Measurements from ENCODE around the gene CDH4.

The CDH4 gene

DNA sequence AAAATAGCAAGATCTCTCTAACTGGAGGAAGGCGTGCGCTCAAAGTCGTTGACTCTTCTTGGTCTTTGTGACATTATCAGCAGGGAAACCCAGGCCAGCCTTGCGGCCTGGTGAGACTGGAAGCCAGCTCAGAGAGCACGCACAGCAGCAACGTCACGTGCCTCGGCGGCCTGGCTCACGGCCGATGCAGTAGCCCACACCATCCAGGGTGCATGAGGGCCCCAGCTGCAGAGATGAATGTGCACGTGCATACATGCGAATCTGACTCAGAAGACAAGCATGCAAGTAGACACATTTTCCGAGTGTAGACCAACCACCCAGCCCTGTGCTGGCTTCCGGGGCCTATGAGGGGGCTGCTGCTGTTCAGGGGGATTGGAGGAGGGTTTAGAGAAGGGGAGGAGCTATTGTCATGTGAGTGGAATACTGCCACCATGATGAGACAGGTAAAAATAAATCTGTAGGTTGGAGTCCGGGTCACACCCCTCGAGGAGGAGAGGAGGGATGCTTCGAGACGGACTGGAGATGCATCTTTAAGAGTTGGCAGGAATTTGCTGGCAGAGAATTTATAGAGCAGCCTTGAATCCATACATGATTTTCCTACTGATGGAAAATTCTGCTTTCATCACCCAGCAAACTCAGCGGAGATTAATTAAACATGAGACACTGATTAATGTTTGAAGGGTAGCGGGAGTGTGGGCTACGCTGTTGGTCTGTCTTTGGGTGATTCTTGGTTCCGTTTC lies 388.2 kb downstream of the CDH4 start:
- no peak for DNase-seq

DNA sequence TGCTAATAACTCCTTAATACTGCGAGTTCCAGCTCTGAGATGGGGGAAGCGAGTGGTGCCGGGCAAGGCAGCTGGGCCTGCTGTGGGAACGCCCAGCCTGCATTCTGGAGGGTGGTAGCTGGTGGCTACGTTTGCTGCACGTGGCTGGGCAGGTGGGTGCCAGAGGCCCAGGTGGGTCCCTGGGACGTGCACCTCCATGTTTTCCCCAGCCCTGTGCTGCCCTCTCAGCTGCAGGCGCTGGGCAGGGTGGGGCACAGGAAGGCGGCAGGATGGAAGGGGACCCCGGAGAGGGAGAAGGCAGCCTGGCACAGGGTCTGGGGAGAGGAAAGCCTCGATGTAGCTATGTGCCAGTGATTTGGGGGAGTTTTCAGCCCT lies 388.8 kb downstream of the CDH4 start:
- DNase-seq, result no peak

DNA sequence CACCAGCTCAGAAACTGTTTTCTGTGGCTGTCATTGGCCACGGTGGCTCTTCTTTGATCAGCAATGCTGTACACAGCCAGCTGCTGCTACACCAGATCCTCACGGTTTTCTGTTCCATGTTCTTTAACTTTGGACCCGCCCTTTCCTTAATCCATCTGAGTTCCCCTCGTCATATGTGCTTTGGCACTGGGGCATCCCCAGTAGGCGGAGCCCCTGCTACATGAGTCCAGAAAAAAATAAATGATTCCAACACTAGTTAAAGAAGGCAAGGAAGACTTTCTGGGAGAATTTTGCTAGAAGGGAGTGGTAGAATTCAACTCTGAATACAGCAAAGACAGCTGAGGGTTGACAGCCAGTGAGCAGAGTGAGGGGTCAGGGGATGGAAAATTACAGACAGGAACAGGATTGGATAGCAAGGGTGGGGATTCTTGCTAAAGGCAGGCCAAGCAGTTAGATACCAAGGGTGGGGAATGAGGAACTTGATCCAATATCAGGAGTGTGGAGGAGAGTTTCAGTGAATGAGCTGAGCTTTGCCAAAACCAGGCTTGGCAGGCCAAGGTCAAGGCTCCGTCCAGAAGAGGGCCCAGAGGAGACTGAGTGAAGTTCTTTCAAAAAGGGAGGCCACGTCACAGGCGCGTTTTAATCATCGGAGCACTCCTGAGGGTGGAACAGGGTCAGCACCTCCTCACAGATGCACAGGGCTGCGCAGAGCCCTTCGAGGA lies 391.8 kb downstream of the CDH4 start:
- no peak for DNase-seq

DNA sequence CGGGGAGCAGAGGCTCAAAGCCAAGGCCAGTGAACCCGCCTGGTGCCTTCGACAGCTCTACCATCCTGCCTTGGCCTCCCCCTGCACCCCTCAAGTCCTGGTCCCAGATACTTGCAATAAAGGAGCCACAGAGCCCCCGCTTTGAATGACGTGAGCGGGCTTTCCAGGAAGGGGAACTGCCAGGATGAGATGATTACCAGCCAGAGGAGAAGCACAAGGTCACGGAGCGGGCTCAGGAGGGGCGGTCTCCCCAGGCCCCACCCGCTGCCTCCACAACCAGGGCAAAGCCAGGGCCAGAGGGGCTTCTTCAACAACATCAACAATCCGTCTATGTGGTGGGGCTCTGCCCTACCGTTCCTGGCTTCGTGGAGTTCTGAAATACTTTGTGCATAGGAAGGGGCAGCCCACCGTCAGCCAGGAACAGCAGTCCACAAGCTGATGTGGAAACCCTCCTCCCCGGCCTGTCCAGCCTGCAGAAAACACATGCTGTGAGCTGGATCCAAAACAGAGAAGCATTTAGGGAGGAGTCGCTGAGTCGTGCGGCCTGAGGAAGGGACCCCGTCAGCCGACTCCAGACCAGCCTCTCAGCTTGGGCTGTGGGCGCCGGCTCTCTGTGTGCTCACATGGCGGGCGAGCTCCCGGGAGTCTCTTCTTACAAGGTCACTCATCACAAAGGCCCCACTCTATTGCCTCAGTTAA lies 392.5 kb downstream of the CDH4 start:
- DNase-seq, result no peak

DNA sequence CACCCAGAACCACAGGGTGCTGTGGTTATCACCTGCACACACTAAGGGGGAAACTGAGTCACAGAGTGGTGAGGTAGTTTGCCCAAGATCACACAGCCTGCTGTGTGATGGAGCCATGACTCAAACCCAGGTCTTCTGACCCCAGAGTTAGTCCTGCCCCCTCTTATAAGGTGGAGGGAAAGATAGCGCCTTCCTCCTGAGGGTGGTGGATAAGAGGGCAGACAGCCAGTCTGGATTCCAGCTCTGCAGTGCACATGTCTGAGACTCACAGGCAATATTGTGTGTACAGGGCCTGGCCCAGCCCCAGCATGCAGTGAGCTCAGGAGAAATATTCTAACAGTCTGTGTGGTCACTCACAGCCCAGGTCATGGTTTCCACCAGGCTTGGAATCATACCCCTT lies 393.7 kb downstream of the CDH4 start:
- DNase-seq, result no peak

DNA sequence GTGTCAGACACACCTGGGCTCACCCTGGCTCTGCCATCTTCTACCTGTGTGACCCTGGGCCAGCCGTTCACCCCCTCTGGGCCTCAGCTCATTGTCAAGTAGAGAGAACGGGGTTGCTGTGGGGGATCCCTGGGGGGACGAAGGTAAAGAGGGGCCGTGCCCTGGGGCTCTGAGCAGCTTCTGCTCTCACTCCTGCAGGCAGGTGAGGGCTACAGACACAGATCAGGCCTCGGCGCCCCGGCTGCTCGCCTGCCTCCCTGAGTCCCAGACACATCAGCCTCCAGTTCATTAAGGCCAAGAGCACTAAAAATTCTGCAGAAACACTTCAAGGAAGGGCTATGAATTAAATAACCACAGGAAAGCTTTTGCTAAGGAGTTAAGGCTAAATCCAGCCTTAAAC lies 394.4 kb downstream of the CDH4 start:
- DNase-seq, result no peak

DNA sequence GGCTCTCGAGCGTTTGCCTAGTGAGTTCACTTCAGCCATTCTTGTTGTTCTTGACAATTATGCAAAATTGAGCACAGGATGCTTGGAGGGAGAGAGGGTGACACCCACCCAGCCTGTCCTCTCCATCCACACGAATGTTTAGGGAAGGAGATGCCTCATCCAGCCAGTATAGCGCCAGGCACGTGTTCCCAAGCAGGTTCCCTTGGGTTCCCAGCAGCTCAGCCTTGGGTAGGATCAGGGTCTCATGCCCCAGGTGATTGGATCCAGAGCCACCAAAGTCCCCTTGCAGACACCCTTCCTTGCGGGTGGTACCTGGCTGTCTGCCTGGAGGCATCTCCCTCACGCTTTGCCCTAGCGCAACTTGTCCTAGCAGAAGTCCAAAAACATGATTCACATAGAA lies 394.9 kb downstream of the CDH4 start:
- no peak for DNase-seq

DNA sequence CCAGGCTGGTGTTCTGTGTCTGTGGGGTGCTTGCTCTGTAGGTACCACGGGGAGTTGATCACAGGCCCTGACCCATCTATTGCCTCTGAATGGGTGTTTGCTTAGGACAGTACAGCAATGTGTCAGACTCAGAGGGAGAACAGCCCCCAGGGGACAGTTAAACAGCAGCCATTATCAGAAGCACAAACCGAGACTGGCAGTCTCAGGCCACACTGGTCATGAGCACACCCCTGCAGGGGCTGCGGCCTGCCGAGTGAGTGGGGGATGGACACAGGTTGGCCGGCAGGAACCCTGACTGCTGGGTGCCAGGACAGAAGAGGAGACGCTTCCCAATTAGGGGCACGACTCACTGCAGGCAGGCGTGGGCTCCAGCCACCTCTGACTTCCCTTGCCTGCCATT lies 395.6 kb downstream of the CDH4 start:
- no peak for DNase-seq

DNA sequence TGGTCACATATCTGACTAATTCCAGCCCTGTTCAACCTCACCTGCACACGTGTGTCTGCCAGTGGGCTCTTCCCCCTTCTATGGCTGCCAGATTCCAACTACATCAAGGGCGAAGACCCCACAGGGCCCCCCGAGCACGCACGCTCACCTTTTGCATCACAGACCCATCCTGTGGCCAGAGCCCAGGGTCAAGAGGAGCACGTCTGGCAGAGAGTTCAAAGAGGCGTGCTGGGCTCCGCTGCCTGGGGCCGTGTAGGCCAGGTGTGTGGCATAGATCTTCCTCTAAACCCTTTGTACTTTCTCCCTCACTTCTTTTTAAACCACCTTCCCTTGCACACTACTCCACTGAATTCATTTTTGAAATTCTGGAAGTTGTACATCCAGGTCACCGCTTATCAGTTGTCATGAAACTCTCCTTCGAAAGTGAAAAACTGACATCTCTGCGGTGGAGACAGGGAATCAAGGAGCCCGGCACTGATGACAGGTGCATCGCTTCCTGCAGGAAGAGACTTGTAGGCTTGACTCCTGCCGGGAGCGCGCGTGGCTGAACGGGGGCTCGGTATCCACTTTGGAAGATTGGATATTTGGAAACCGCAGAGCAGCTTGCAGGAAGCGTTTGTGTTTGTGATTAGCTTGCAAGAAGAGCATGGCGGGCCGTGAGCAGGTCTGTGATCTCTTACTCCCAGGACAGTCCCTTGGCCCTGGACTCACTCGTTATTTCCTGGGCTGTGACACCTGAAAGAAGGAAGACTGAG lies 397.2 kb downstream of the CDH4 start:
- no peak for DNase-seq

DNA sequence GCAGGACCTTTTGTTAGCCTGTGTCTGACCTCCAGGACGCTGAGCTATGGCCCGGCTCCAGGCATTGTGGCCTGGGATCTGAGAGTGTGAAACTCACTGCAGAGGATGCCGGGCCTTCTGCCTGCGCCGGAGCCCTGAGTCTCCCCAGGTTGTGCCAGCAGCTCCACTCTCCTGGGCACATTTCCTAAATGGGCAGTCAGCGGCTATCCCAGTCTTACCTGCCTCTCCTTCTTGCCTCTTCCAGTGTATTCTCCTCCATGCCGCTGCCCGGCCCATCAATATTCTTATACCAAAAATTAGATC lies 397.8 kb downstream of the CDH4 start:
- DNase-seq, result no peak

DNA sequence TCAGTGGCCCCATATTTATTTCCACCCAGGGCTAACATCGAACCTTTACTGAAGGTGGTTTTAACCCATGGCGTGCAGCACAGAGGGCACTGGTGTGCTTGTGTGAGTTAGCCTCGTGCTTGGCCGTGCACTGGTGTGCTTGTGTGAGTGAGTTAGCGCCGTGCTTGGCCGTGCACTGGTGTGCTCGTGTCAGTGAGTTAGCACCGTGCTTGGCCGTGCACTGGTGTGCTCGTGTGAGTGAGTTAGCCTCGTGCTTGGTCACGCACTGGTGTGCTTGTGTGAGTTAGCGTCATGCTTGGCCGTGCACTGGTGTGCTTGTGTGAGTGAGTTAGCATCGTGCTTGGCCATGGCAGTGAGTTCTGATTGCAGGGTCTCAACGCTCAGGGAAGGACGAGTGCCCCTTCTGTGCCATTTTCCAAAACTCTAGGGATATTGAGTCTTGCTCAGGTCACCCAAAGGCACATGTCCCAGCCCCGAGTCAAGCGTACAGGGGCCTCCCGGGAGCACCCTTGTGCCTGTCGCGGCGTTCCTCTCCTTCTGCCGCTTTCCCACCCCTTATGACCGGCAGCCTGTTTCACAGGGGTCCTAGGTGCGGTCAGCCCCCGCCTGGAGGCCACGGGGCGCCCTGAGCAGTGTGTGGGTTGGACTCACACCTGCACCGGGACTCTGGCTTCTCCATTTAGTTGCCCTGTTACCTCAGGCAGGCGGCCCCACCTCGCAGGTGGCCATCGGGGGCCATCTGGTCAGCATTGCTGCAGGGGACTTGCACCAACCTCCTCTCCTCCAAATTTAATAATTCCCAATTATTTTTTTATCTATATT lies 399.1 kb downstream of the CDH4 start:
- DNase-seq, result no peak

DNA sequence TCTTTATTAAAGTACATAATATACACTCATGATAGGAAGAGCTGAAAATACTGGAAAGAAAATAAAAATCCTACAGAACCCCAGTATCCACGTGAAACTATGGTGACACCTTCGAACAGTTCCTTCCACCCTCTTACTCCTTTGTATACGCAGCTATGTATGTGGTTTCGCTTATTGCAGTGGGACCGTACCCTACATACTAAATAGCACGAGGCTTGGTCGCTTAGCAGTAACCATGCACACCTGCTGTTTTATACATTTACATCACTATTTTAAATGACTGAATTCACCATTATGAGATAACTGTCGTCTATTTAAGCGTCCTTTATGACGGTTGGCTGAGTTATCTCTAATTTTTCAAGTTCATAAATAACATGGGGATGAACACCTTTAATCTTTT lies 400.1 kb downstream of the CDH4 start:
- DNase-seq, result no peak

DNA sequence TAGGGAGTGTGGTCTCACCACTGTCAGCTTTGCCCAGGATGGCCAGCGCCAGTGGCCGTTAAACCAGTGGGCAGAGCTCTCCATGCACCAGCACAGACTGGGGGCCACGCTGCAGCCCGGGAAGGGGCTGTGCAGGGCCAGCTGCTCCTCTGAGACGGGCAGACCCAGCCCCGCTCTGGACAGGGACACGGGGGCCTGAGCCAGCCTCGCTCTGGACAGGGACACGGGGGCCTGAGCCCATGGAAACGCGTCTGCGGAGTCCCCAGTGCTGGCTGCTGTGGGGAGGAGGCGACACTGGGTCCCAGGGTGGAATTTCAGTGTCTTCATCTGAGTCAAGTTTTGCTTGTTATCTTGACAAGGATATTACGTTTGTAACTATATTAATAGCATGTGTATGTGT lies 402.7 kb downstream of the CDH4 start:
- DNase-seq, result no peak

DNA sequence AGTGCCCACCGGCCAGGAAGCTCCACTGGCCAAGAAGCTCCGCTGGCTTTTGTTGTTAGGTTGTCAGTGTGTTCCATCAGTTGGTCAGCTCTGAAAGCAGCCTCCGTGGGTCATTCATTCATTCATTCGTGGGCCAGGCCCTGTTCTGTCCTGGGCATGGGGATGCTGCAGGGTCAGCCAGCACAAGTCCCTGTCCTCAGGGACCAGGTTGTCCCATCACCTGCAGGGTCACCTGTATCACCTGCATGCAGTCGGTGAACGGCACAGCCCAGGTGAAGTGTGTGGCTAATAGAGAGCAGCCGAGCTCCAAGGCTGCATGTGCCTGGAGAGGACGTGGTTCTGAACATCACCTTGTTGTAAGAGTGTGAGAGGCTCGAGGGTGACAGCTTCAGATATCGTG lies 403.5 kb downstream of the CDH4 start:
- DNase-seq, result no peak

DNA sequence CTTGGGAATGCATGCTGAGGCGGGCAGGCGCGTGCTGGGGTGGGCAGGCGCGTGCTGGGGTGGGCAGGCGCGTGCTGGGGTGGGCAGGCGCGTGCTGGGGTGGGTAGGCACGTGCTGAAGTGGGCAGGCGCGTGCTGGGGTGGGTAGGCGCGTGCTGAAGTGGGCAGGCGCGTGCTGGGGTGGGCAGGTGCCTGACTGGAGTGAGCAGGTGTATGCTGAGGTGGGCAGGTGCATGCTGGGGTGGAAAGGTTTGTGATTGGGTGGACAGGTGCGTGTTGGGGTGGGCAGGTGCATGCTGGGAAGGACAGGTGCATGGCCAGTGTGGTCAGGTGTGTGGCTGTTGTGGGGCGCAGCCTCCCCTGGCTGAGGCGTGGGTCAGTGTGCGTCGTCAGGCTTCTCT lies 404.1 kb downstream of the CDH4 start:
- no peak for DNase-seq

DNA sequence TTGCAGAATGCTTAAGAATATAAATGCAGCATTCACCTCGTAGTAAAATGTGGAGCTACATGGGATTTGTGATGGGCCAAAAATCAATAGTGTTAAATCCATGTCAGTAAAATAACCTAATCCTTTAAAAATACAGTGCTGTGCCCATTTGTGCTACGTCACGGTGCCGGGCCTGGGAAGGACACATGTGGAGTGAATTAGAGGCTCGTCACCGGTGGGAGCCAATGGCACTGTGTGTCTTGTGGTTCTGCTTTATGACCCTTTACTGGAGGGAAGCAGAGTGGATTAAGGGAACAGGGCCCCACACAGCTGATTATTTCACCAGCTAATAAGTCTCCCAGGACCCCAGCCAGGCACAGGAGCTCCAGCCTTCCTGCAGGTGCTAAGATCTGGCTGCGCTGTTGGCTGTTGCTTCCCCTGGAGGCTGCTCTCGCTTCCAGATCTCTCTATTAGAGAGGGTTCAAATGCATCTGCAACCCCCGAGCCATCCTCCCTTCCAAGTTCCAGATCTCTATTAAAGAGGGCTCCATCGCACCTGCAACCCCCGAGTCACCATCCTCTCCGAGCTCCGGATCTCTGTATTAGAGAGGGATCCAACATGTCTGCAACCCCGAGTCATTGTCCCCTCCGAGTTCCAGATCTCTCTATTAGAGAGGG lies 405.8 kb downstream of the CDH4 start:
- DNase-seq, result no peak

DNA sequence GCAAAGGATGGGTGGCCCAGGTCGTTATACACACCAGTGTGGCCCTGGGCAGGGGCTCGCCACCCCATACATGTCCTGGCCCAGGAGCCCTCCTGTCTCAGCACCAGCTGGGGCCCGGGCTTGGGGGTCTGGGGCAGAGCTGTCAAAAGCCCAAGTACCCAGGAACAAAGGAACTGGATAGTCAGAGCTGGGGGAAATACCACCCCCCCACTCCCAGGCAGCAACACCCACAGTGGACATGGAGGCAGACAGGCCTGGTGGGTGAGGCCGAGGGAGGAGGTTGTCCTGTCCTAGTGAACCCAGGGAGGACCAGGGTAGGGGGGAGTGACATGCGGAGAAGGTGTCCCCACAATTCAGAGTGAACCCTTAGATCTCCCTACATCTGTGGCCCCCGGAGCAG lies 406.5 kb downstream of the CDH4 start:
- no peak for DNase-seq

DNA sequence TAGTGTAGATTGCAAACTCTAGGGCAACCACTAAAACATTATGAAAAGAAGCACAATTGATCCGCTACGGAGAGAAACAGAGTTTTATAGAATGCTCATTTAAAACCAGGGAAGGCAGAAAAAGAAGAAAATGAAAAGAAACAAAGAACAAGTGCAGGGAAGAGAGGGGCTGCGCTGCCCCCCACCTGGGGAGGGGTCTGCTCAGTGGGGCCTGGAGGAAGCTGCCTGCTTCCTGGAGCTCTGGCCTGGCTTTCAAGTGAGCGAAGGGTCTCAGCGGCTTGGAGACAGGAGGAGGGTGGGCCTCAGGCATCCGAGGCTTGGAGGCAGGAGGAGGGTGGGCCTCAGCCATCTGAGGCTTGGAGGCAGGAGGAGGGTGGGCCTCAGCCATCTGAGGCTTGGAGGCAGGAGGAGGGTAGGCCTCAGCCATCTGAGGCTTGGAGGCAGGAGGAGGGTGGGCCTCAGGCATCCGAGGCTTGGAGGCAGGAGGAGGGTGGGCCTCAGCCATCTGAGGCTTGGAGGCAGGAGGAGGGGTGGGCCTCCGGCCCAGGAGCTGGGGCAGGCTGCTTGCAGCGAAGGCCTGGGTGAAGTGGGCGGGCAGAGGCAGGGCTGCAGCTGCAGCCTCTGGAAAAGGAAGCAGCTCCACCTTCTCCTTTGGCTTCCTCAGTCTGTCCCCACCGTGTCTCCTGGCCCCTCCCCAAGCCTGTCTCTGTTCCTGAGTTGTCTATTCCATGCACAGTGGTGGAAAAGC lies 407.4 kb downstream of the CDH4 start:
- DNase-seq, result no peak

DNA sequence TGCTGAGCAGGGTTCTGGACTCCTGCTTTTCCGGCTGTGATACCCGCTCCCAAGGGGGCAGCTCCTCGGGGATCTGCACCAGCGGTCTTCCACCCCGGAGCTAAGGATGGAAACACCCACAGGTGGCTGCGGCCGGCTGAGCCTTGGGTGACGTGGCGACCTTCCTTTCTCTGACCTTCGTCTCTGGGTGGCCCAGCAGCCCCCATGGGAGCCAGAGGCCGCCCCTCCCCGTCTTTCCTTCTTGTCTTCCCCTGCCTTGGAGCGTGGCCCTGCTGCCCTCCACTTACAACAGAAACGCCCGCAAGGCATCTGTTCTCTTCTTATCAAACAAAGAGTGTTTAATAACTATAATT lies 407.9 kb downstream of the CDH4 start:
- no peak for DNase-seq

DNA sequence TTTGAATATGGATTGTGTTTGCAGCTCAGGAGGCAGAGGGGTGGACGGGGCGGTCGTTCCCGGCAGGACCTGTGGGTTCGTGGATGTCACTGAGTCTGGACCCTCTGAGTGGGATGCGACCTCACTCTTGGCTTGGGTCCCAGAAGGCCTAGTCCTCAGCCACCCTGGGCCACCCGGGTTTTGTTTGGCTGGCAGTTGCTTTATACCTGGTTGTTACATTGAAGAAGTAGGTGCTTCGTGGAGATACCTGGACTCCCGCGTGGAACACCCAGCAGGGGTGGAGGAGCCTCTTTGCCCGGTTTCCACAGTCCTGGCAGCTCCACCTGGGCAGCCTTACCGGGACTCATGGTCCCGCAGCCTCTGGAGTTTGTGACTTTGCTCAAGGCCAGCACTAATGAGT lies 408.5 kb downstream of the CDH4 start:
- DNase-seq, result no peak

DNA sequence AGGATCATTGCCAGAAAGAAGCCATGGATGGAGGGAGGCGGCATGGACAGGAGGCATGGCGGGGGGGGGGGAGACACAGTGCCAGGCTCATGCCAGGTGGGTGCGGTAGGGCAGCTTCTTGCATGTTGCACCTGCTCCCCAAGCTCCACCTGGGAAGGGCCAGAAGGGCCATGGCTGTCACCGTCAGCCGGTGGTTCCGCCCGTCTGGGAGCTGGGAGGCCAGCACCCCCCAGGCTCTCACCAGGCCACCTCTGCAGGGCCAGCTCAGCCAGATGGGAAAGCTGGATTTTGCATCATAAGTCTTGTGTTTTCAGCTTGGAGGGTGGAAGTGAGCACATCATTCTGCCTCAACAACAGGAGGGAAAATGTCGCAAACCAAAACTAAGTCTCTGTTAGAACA lies 409.0 kb downstream of the CDH4 start:
- DNase-seq, result no peak

DNA sequence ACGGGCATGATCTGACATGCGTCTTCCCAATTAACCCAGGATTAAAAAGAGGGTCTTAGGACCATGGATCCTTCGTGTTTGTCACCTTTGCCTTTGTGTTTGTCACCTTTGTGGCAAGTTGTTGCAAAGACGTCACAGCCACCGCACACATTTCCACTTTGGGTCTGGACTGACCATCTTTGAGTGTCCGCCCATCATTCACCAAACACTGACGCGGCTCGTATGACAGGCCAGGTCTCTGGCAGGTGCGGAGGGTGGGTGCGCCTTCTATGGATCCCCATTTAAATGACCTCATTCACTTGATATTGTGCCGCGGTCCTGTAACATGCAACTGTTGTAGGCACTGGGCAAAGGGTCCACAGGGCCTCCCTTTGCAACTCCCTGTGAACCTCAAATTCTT lies 409.5 kb downstream of the CDH4 start:
- DNase-seq, result no peak
